Fibroblast of skin of left biceps (primary cell): ENCODE measurements around the gene RBP4.
"Not testable (repeated sequence)": the region's sequence is repeated elsewhere in the genome, so short reads cannot be mapped to it uniquely, and the experiment has no call there.

Experiments used
- DNase-seq, 2 experiments: peaks; one replicate each; pipeline ENCODE4 v3.0.0-alpha.2; 2013; ENCODE audit warnings: low read depth in 2 of 2

The RBP4 gene

GRCh38 chr10:93566435-93567276, 34.4 kb downstream of the RBP4 start, which contains the start of gene FFAR4:
Gene FFAR4, plus strand, starts transcription at chr10:93566665. Its CDS starts 56 bp downstream, at chr10:93566721.
- no peak for DNase-seq

- no peak for DNase-seq
Measured at GRCh38 chr10:93565446-93565845, 35.6 kb downstream of the RBP4 start.

GRCh38 chr10:93560541-93560940, 40.5 kb downstream of the RBP4 start:
- DNase-seq = no peak

GRCh38 chr10:93559490-93559889, 41.5 kb downstream of the RBP4 start:
- no peak for DNase-seq

GRCh38 chr10:93554760-93555432, 46.1 kb downstream of the RBP4 start:
- DNase-seq = peak; percentile 19

GRCh38 chr10:93554316-93554663, 46.7 kb downstream of the RBP4 start:
- DNase-seq = no peak

- no peak for DNase-seq
Measured at GRCh38 chr10:93553482-93554315, 47.3 kb downstream of the RBP4 start.

GRCh38 chr10:93552780-93553179, 48.3 kb downstream of the RBP4 start:
- DNase-seq = no peak

- DNase-seq = no peak
Measured at GRCh38 chr10:93550606-93551005, 50.4 kb downstream of the RBP4 start.

- DNase-seq = no peak
Measured at GRCh38 chr10:93548376-93549071, 52.5 kb downstream of the RBP4 start.

GRCh38 chr10:93547522-93547921, 53.5 kb downstream of the RBP4 start:
- no peak for DNase-seq

- not testable (repeated sequence) for DNase-seq
Measured at GRCh38 chr10:93546995-93547394, 54.0 kb downstream of the RBP4 start.

GRCh38 chr10:93542358-93542791, 58.7 kb downstream of the RBP4 start:
- DNase-seq = no peak
